ENCODE measurements around the gene TIMM13. TPM values are rescaled to one million over a fixed set of nuclear protein-coding genes. Genes with fewer than 3 reads are reported as not detected.

TIMM13 gene
- total RNA-seq, 1 donor from 2014 or later = 117 TPM

DNA sequence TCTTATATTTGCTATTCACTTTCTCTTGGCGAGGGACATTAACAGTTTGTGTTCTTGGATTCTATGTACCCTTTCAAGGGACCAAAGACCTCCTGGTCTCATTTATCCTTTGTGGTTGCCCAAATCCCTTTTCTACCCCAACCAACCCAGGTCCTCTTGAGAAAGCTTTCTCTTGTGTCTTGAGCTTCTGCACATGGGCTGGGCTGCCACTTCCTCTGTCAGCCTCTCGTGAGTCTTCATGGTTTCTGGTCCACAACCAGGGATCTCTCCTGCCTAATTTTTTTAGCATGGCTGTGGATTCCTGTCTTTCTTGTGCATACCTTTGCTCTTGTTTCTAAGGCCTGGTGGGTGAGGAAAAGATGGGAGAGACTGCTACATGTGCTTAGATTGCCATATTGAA, 14.9 kb downstream of the TIMM13 start:
- TF ChIP-seq, protein P1, sequence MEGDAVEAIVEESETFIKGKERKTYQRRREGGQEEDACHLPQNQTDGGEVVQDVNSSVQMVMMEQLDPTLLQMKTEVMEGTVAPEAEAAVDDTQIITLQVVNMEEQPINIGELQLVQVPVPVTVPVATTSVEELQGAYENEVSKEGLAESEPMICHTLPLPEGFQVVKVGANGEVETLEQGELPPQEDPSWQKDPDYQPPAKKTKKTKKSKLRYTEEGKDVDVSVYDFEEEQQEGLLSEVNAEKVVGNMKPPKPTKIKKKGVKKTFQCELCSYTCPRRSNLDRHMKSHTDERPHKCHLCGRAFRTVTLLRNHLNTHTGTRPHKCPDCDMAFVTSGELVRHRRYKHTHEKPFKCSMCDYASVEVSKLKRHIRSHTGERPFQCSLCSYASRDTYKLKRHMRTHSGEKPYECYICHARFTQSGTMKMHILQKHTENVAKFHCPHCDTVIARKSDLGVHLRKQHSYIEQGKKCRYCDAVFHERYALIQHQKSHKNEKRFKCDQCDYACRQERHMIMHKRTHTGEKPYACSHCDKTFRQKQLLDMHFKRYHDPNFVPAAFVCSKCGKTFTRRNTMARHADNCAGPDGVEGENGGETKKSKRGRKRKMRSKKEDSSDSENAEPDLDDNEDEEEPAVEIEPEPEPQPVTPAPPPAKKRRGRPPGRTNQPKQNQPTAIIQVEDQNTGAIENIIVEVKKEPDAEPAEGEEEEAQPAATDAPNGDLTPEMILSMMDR (IDR thresholded peaks at IDR 0.05; ENCODE audit: unreplicated experiment) = no peak
- no peaks in the 10 kb centered on the region for H3K36me3 Mint-ChIP-seq (ENCODE audit: low read depth, unreplicated experiment)
- H3K9me3 Mint-ChIP-seq (ENCODE audit: unreplicated experiment) = no peaks in the 10 kb centered on the region
- no peak overlapping the region for H3K4me3 Mint-ChIP-seq (ENCODE audit: unreplicated experiment)
- H3K4me1 Mint-ChIP-seq (ENCODE audit: unreplicated experiment) = peaks cover 3% of the 10 kb centered on the region
- H3K27ac Mint-ChIP-seq (ENCODE audit: unreplicated experiment) = no peak overlapping the region
- no peak for DNase-seq (ENCODE audit: low spot score)
- H3K27me3 Mint-ChIP-seq (ENCODE audit: unreplicated experiment) = peaks cover 9% of the 10 kb centered on the region

DNA sequence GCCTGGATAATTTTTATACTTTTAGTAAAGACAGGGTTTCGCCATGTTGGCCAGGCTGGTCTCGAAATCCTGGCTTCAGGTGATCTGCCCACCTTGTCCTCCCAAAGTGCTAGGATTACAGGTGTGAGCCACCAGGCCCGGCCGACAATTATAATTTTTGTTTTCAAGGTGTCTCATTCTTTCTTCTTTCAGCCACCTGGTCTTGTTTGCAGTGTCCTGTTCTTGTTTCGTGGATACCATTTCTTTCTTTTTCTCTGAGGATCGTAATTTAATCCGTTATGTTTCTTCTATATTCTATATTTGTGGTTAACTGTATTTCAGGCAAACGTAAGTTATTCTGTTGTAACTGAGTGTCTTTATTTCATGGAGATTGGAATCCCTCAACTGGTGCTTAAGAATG, 15.7 kb downstream of the TIMM13 start:
- DNase-seq (ENCODE audit: low spot score) = no peak
- no peak overlapping the region for H3K27ac Mint-ChIP-seq (ENCODE audit: unreplicated experiment)
- peaks cover 3% of the 10 kb centered on the region for H3K4me1 Mint-ChIP-seq (ENCODE audit: unreplicated experiment)
- H3K9me3 Mint-ChIP-seq (ENCODE audit: unreplicated experiment) = no peaks in the 10 kb centered on the region
- H3K36me3 Mint-ChIP-seq (ENCODE audit: low read depth, unreplicated experiment) = no peaks in the 10 kb centered on the region
- H3K27me3 Mint-ChIP-seq (ENCODE audit: unreplicated experiment) = peaks cover 9% of the 10 kb centered on the region
- no peak overlapping the region for H3K4me3 Mint-ChIP-seq (ENCODE audit: unreplicated experiment)
- TF ChIP-seq, protein P1 (IDR thresholded peaks at IDR 0.05; ENCODE audit: unreplicated experiment) = no peak

DNA sequence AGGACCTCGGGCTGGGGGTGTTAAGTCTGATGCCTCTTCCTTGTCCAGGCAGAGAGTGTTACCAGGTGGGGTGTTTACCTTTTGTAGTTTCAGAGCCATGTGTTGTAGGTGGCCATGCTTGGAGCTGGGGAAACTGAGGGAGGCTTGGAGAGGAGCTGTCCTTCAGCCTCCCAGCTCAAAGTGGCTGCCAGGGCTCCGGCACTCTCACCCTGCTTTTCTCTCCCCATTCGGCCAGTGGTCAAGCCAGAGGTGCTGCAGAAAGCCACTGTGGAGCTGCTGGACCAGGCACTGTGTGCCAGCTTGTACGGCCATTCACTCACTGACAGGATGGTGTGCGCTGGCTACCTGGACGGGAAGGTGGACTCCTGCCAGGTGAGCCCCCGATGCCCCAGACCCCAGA, 17.4 kb downstream of the TIMM13 start:
- TF ChIP-seq, protein P1 (IDR thresholded peaks at IDR 0.05; ENCODE audit: unreplicated experiment) = no peak
- Mint-ChIP-seq H3K4me1 (ENCODE audit: unreplicated experiment) (peaks cover 3% of the 10 kb centered on the region), H3K4me3 (ENCODE audit: unreplicated experiment) (no peak overlapping the region), H3K27ac (ENCODE audit: unreplicated experiment) (no peak overlapping the region), H3K36me3 (ENCODE audit: low read depth, unreplicated experiment) (no peaks in the 10 kb centered on the region), H3K9me3 (ENCODE audit: unreplicated experiment) (no peaks in the 10 kb centered on the region), H3K27me3 (ENCODE audit: unreplicated experiment) (peaks cover 9% of the 10 kb centered on the region)
- no peak for DNase-seq (ENCODE audit: low spot score)

DNA sequence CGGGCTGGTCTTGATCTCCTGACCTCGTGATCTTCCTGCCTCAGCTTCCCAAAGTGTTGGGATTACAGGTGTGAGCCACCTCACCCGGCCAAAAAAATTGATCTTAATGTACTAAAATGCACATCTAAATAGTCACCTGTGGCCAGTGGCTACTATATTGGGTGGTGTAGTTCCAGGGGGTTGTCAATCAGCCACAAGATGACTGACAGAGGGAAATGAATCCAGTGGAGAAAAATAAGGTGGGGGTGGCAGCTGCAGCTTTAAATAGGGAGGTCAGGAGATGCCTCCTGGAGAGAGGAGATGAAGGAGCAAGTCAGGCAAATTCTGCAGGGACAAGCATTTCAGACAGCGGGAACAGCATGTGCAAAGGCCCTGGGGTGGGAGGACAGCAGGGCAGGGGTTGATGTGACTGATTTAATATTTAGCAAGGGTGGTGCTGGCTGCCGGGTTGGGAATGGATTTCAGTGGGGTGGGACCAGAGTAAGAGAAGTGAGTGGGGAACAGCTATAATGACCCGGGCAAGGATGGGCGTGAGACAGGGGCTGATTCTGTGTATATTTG, 18.0 kb downstream of the TIMM13 start:
- TF ChIP-seq, protein P1 (IDR thresholded peaks at IDR 0.05; ENCODE audit: unreplicated experiment) = no peak
- DNase-seq (ENCODE audit: low spot score) = no peak
- H3K4me1 Mint-ChIP-seq (ENCODE audit: unreplicated experiment) = peaks cover 3% of the 10 kb centered on the region
- H3K9me3 Mint-ChIP-seq (ENCODE audit: unreplicated experiment) = no peaks in the 10 kb centered on the region
- no peak overlapping the region for H3K4me3 Mint-ChIP-seq (ENCODE audit: unreplicated experiment)
- no peaks in the 10 kb centered on the region for H3K36me3 Mint-ChIP-seq (ENCODE audit: low read depth, unreplicated experiment)
- H3K27ac Mint-ChIP-seq (ENCODE audit: unreplicated experiment) = no peak overlapping the region
- peaks cover 9% of the 10 kb centered on the region for H3K27me3 Mint-ChIP-seq (ENCODE audit: unreplicated experiment)

DNA sequence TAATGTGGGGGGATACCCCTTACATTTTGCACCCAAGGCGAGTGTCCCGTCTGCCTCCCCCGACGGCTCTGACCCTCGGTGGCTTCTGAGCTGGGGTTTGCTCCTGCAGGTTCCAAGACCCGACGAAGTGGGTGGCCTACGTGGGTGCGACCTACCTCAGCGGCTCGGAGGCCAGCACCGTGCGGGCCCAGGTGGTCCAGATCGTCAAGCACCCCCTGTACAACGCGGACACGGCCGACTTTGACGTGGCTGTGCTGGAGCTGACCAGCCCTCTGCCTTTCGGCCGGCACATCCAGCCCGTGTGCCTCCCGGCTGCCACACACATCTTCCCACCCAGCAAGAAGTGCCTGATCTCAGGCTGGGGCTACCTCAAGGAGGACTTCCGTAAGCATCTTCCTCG, 19.1 kb downstream of the TIMM13 start:
- H3K4me1 Mint-ChIP-seq (ENCODE audit: unreplicated experiment) = peaks cover 3% of the 10 kb centered on the region
- peaks cover 1% of the 10 kb centered on the region for H3K9me3 Mint-ChIP-seq (ENCODE audit: unreplicated experiment)
- H3K36me3 Mint-ChIP-seq (ENCODE audit: low read depth, unreplicated experiment) = peaks cover 1% of the 10 kb centered on the region
- TF ChIP-seq, protein P1 (IDR thresholded peaks at IDR 0.05; ENCODE audit: unreplicated experiment) = no peak
- no peak overlapping the region for H3K27ac Mint-ChIP-seq (ENCODE audit: unreplicated experiment)
- no peak for DNase-seq (ENCODE audit: low spot score)
- no peak overlapping the region for H3K4me3 Mint-ChIP-seq (ENCODE audit: unreplicated experiment)
- H3K27me3 Mint-ChIP-seq (ENCODE audit: unreplicated experiment) = peaks cover 7% of the 10 kb centered on the region

All from endothelial cell (in vitro differentiated cells).